Osteoblast (primary cell): ENCODE data around the gene MRPL44. TPM values are rescaled to one million over a fixed set of nuclear protein-coding genes. Genes with fewer than 3 reads are reported as not detected.

Experiments
- DNase-seq: peaks from one replicate; pipeline ENCODE4 v3.0.0; 2011; ENCODE audit warnings: low spot score, mixed read lengths; ENCODE audit not compliant: insufficient read length; ENCODE audit errors: missing footprints
- H2AFZ ChIP-seq: 2 replicates; pipeline ENCODE4 v1.6.0; 2011; ENCODE audit warnings: mild to moderate bottlenecking, low read length
- H3K27ac ChIP-seq: 2 replicates; pipeline ENCODE4 v1.5.1; 2011; ENCODE audit warnings: mild to moderate bottlenecking, low read depth, low read length, moderate library complexity
- H3K27me3 ChIP-seq: 2 replicates; pipeline ENCODE4 v1.6.0; 2012; ENCODE audit warnings: mild to moderate bottlenecking, control low read depth, inconsistent platforms, low read length, moderate library complexity; ENCODE audit not compliant: insufficient read depth
- H3K36me3 ChIP-seq: 2 replicates; pipeline ENCODE4 v1.5.1; 2011; ENCODE audit warnings: mild to moderate bottlenecking, low read length, control low read depth, moderate library complexity; ENCODE audit not compliant: insufficient read depth
- H3K4me1 ChIP-seq: 2 replicates; pipeline ENCODE4 v1.5.1; 2011; ENCODE audit warnings: mild to moderate bottlenecking, low read length, control low read depth, moderate library complexity; ENCODE audit not compliant: insufficient read depth
- H3K4me2 ChIP-seq: 2 replicates; pipeline ENCODE4 v1.6.0; 2011; ENCODE audit warnings: mild to moderate bottlenecking, low read length; ENCODE audit not compliant: insufficient read depth
- H3K4me3 ChIP-seq: fragments of 200-600 bp; sonication (generic); 3 replicates; pipeline ENCODE4 v1.5.1; 2012; ENCODE audit warnings: mild to moderate bottlenecking, low read length, inconsistent platforms; ENCODE audit not compliant: insufficient read depth
- H3K79me2 ChIP-seq: 2 replicates; pipeline ENCODE4 v1.6.0; 2012; ENCODE audit warnings: mild to moderate bottlenecking, low read length, control low read depth, inconsistent platforms; ENCODE audit not compliant: insufficient read depth
- H3K9me3 ChIP-seq: 2 replicates; pipeline ENCODE4 v1.5.1; 2011; ENCODE audit warnings: low read depth, low read length, control low read depth
- H4K20me1 ChIP-seq: 2 replicates; pipeline ENCODE4 v1.6.0; 2012; ENCODE audit warnings: mild to moderate bottlenecking, low read length, control low read depth; ENCODE audit not compliant: insufficient read depth
- CTCF ChIP-seq: IDR thresholded peaks from 2 replicates; pipeline ENCODE4 v1.5.1; 2011; ENCODE audit warnings: mild to moderate bottlenecking, low read depth, low read length, moderate library complexity; ENCODE audit errors: extremely low read depth
- total RNA-seq: library from RNA; depleted of rRNA; stranded (reverse); fragments of >200 nt; gene quantifications from 2 replicates; pipeline ENCODE4 v1.2.3, GENCODE V29; 2012

The MRPL44 gene
- total RNA-seq, 1 donor: 29.3 TPM

DNA sequence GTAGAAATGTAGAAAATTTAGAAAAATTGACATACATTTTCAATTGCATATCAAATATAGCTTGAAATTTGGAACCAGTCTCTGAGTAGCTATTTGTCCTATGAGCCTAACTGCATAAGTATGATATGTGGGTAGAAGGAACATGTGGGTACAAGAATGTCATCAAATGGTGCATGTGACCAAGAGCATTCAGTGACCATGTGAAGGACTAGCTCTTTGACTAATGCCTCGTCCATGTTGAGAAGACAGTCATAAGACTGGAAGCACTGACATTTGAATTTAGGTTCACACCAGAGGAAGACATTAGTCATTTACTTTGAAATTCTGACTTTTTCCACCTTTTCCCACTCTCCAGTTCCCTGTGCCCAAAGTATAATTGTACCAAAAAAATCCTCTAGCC is 12.6 kb downstream of the MRPL44 start:
- Histone ChIP-seq H3K4me2 (no peak overlapping the region), H3K36me3 (peaks cover 18% of the 10 kb centered on the region), H3K4me3 (no peak overlapping the region), H3K4me1 (peaks cover 22% of the 10 kb centered on the region), H2AFZ (no peak overlapping the region), H4K20me1 (no peaks in the 10 kb centered on the region), H3K79me2 (peaks cover 2% of the 10 kb centered on the region), H3K9me3 (no peaks in the 10 kb centered on the region), H3K27me3 (no peaks in the 10 kb centered on the region), H3K27ac (peak overlapping the region; percentile 31)
- no peak for DNase-seq
- TF ChIP-seq CTCF: no peak

DNA sequence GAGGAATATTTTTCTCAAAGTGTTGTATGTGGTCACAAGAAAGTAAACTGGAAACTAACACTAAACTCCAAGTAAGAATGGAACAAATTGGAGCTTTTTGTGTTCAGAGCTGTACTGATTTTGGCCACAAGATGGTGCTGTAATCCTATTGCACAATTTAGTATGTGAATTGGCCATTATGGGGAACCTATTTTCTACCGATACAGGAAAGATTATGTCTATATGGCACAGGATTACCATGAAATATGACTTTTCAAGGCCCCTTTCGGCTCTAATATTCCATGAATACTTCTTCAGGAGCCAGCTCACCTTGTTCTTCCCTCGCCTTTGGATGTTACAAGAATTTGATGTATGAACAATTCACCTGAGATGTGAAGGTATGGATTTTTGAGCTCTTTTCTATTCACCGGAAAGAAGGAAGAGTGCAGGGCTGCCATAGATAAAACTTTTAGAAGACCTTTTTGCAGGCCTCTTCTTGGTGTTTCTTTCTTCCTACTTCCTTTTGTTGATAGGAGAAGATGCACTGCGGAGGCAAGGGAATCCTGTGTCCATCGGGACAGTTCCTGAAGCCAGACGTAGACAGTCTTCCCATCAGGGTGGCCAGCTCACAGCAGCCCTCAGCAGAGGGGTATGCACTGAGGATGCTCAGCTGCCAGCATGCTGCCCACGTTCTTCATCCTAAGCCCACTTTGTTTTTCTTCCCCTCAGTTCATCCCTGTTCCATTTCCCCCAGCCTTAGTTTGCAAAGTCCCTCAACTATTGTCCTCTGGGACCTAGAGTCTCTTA is 13.3 kb downstream of the MRPL44 start:
- peaks cover 21% of the 10 kb centered on the region for H3K36me3 ChIP-seq
- no peaks in the 10 kb centered on the region for H3K9me3 ChIP-seq
- no peaks in the 10 kb centered on the region for H4K20me1 ChIP-seq
- no peaks in the 10 kb centered on the region for H3K27me3 ChIP-seq
- peak overlapping the region; percentile 31 for H3K27ac ChIP-seq
- H3K4me2 ChIP-seq: no peak overlapping the region
- peak; percentile 58 for DNase-seq
- H3K79me2 ChIP-seq: no peaks in the 10 kb centered on the region
- peak; percentile 93 for TF ChIP-seq CTCF
- H3K4me3 ChIP-seq: no peak overlapping the region
- no peak overlapping the region for H2AFZ ChIP-seq
- H3K4me1 ChIP-seq: peaks cover 22% of the 10 kb centered on the region

GRCh38 chr2:223971731-223972130 is 14.5 kb downstream of the MRPL44 start:
- Histone ChIP-seq H3K9me3 (no peaks in the 10 kb centered on the region), H3K27me3 (no peaks in the 10 kb centered on the region), H3K27ac (no peak overlapping the region), H3K4me3 (no peak overlapping the region), H4K20me1 (no peaks in the 10 kb centered on the region), H3K79me2 (no peaks in the 10 kb centered on the region), H3K36me3 (peaks cover 22% of the 10 kb centered on the region), H3K4me2 (no peak overlapping the region), H3K4me1 (peaks cover 27% of the 10 kb centered on the region), H2AFZ (no peak overlapping the region)
- DNase-seq: no peak
- no peak for TF ChIP-seq CTCF

GRCh38 chr2:223972656-223973102 is 15.4 kb downstream of the MRPL44 start:
- H3K4me3 ChIP-seq: no peak overlapping the region
- no peak overlapping the region for H3K4me2 ChIP-seq
- H3K79me2 ChIP-seq: no peaks in the 10 kb centered on the region
- no peak for DNase-seq
- H2AFZ ChIP-seq: no peak overlapping the region
- H3K27ac ChIP-seq: no peak overlapping the region
- no peaks in the 10 kb centered on the region for H3K9me3 ChIP-seq
- peaks cover 27% of the 10 kb centered on the region for H3K4me1 ChIP-seq
- no peaks in the 10 kb centered on the region for H3K27me3 ChIP-seq
- H4K20me1 ChIP-seq: no peaks in the 10 kb centered on the region
- peaks cover 18% of the 10 kb centered on the region for H3K36me3 ChIP-seq
- TF ChIP-seq CTCF: no peak
